GM18868 (cell line): ENCODE results near the gene SP140.

Experiments
- ATAC-seq: cut with Tn5 transposase; IDR thresholded peaks from one replicate; pipeline ENCODE4 v1.9.1; 2021; ENCODE audit warnings: mild to moderate bottlenecking, moderate library complexity; ENCODE audit not compliant: unreplicated experiment

SP140 gene

GRCh38 chr2:230360028-230360427 is 134.5 kb downstream of the SP140 start:
- no peak for ATAC-seq

- ATAC-seq, result no peak
Observed at GRCh38 chr2:230362030-230362691, 136.6 kb downstream of the SP140 start.
